HG02885 (cell line): ENCODE measurements around the gene PRKD2.
"Not testable (repeated sequence)": the region's sequence is repeated elsewhere in the genome, so short reads cannot be mapped to it uniquely, and the experiment has no call there.

ENCODE experiments used
- ATAC-seq: cut with Tn5 transposase; IDR thresholded peaks from one replicate; pipeline ENCODE4 v1.9.1; 2021; ENCODE audit warnings: mild to moderate bottlenecking; ENCODE audit not compliant: unreplicated experiment, poor library complexity

The PRKD2 gene

GRCh38 chr19:46639358-46640182 lies 77.3 kb downstream of the PRKD2 start:
- ATAC-seq: no peak

- no peak for ATAC-seq
These were observed 79.7 kb downstream of the PRKD2 start for GRCh38 chr19:46637224-46637623.

GRCh38 chr19:46635920-46636761 lies 80.8 kb downstream of the PRKD2 start, which contains the start of gene GNG8:
TSS of gene GNG8 (minus strand) at chr19:46636202. CDS start at chr19:46634682, 1,520 bp downstream.
- ATAC-seq: no peak

DNA sequence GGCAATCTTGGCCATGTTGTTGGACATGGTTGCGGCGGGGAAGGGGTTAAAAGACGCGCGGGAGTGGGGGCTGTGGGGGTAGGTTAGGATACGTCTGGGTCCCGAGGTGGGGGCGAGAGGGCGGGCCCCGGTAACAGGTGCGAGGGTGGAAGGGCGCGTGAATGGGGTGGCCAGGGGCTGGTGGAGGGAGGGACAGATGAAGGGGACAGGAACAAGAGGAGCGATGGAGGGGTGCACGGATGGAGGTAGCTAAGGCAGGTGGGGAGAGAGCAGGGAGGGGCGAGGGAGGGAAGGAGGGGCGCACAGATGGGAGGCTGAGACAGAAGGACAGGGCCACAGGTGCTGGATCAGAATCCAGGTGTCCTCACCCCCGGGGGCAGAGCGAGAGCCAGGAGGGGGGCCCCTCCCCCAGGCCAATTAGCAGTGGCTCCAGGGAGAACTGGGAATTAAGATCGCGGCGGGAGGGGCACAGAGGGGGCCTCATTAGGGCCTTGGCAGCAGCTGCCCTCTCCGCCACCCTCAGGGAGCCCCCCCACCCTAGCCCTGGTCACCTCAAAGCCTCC lies 82.2 kb downstream of the PRKD2 start:
- no peak for ATAC-seq

DNA sequence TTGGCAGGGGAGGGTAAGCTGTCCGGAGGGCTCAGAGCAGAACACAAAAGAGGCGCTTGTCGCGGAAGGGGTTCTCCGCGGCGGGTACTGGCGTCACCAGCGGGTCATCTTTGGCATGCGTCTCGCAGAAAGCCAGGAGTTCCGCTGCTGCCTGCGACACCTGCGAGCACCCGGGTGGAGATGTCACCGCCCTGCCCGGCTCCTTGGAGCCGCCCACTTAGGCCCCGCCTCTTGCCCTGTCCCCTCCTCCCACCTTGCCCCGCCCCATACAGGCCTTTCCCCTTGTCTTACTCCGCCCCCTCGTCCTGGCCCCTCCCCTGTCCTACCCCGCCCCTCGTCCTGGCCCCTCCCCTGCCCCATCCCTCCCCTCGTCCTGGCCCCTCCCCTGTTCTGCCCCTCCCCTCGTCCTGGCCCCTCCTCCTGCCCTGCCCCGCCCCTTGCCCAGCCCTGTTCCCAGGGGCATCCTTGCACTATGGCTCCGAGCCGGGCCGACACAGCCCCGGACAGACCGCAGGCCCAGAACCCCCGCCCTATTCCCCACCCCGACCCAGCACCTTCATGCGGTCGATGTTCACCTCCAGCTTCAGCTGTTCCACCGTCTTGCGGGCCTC lies 82.8 kb downstream of the PRKD2 start:
- ATAC-seq: peak; percentile 67

- no peak for ATAC-seq
These were observed 83.8 kb downstream of the PRKD2 start for GRCh38 chr19:46633130-46633529.

DNA sequence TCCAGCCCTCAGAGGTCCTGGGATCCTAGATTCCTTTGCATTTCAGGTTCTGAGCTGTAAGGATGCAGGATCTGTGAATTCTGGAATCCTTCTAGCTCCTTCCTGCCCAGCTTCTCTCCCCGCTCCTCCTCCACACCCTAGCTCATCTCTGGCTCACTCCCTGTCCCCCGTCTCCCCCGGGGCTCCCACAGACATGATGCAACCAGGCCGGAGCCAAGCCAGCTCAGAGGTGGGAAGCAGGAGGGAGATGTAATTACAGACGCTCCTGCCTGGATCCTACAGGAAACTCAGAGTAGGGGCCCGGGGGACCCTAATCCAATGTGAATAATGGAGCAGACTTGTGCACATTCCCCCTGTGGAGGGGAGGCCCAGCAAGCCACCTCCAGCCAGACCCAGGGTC lies 85.4 kb downstream of the PRKD2 start:
- no peak for ATAC-seq

DNA sequence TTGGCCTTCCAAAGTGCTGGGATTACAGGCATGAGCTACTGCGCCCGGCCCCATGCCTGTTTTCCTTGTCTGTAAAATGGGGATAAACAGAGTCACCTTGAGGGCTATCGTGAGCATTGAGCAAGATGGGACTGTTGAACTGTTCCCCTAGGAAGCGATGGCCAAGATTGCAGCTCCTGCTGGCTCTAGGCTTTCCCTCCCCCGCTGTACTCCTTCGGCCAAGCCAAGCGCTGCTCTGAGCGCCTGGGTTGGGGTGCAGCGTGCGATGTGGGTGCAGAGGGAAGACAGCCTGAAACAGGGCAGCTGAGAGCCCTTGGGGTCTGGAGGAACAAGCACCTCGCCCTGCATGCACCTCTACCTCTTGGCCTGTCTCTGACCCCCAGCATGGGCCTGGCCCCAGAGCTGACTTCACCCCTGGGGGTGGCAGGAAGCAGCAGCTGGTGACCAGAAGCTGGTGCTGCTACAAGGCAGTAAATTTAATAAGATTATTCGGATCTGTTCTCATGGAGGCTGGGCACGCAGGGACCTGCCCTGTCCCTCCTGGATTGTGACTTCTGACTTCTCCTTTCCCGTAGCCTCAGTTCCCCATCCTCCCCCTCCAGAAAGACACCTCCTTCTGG lies 86.2 kb downstream of the PRKD2 start:
- ATAC-seq: no peak

DNA sequence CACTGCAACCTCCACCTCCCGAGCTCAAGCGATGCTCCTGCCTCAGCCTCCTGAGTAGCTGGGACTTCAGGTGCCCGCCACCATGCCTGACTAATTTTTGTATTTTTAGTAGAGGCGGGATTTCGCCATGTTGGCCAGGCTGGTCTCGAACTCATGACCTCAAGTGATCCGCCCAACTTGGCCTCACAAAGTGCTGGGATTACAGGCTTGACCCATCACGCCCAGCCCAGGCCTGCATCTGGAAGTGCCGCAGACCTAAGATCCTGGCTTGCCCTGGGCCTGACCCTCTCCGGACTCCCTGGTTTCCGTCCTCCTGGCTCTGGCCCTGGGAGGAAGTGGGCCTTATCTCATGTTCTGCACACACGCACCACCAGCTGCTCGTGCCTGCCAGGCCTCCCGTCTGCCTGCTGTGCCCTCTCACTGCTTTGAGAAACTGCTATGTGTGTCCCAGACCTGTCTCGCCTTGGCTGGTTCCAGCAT lies 87.3 kb downstream of the PRKD2 start:
- ATAC-seq: no peak

DNA sequence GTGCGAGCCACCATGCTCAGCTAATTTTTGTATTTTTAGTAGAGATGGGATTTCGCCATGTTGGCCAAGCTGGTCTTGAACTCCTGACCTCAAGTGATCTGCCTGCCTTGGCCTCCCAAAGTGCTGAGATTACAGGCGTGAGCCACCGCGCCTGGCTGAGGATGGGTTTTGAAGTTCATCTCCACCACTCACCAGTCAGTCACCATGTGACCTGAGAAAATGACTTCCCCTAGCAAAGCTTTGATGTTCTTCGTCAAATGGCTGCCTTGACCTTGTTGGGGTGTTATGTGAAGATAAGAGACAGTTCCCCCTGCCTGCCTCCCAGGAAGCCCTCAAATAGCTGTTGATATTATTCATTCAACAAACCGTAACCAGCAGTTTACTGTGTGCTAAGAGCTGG lies 87.9 kb downstream of the PRKD2 start:
- ATAC-seq: not testable (repeated sequence)

GRCh38 chr19:46626446-46626845 lies 90.5 kb downstream of the PRKD2 start:
- no peak for ATAC-seq

- ATAC-seq: no peak
These were observed 91.2 kb downstream of the PRKD2 start for GRCh38 chr19:46625731-46626130.

DNA sequence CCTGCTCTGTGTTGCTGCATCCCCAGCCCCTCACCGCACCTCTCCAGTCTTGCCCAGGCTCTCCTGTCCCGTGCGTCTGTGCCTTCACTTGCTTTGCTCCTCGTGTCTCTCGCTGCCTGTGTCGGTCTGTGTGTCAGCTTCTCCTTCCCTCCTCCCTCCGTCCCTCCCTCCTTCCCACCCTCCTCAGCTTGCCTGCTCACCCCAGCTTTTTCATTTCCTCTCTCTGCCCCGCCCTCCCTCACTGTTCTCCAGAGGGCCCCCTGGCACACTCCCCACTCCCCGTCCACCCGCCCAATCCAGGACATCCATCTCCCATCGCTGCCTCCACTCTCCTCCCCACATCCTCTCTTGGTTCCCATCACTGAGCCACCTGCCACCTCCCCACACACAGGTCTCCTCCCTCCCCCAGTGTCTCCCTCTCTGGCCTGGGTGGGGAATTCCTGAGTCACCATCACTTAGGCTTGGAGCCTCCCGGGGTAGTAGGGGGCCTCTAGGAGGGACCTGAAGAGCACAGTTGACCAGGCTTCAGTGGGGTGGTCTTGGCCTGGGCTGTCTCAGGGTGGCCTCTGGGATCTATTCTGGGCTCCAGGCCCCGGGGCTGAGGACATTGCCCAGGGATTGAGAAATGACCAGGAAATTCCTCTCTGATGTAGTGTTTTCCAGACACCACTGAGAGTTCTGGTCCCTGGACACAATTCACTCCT lies 91.8 kb downstream of the PRKD2 start, which contains the start of gene PTGIR:
PTGIR (minus strand) TSS at position 132 of the 704 bp plus-strand sequence. CDS start 864 bp downstream, outside the sequence.
- no peak for ATAC-seq
